Ascending aorta (tissue), 2 donors: ENCODE results near the gene CIAO1. TPM values are rescaled to one million over a fixed set of nuclear protein-coding genes. Genes with fewer than 3 reads are reported as not detected.
"Not testable (repeated sequence)": the region's sequence is repeated elsewhere in the genome, so short reads cannot be mapped to it uniquely, and the experiment has no call there.

Source experiments
- DNase-seq, 2 donors: peaks; one replicate each; pipeline ENCODE4 v3.0.0-alpha.2; 2019; ENCODE audit warnings: low spot score in 2 of 2
- H3K27ac ChIP-seq, 2 donors: fragments of 200-600 bp; sonication (generic); one replicate each; pipeline ENCODE4 v1.5.1; 2016 to 2017; ENCODE audit warnings: mild to moderate bottlenecking in 1 of 2
- H3K27me3 ChIP-seq: fragments of 200-600 bp; sonication (generic); one replicate; pipeline ENCODE4 v1.5.1; 2017
- H3K36me3 ChIP-seq, 2 donors: fragments of 200-600 bp; sonication (generic); one replicate each; pipeline ENCODE4 v1.5.1; 2016
- H3K4me1 ChIP-seq, 2 donors: fragments of 200-600 bp; sonication (generic); one replicate each; pipeline ENCODE4 v1.5.1; 2016 to 2017; ENCODE audit warnings: mild to moderate bottlenecking in 1 of 2
- H3K4me3 ChIP-seq, 2 donors: fragments of 200-600 bp; sonication (generic); one replicate each; pipeline ENCODE4 v1.5.1; 2016 to 2017; ENCODE audit warnings: mild to moderate bottlenecking in 1 of 2
- H3K9me3 ChIP-seq, 2 donors: fragments of 200-600 bp; sonication (generic); one replicate each; pipeline ENCODE4 v1.5.1; 2016
- CTCF ChIP-seq, 3 experiments: fragments of 200-600 bp in 2 of 3; fragments of 450-650 bp in 1 of 3; sonication (generic) in 2 of 3; IDR thresholded peaks; one replicate each; pipeline ENCODE4 v1.5.1; 2016 to 2019; ENCODE audit warnings: antibody characterized with exemption in 3 of 3, mild to moderate bottlenecking in 1 of 3, moderate library complexity in 1 of 3
- intact Hi-C: fragments of 100-400 bp; cut with DNase I; formaldehyde crosslinking; loops from one replicate; pipeline ENCODE4 v1.15.1; 2023
- total RNA-seq: library from RNA; depleted of rRNA; stranded (reverse); fragments of >200 nt; gene quantifications from one replicate; pipeline ENCODE4 v1.1.0, GENCODE V29; 2016

CIAO1 gene
- total RNA-seq, 1 donor from 2014 or later = 127 TPM

- H3K36me3 ChIP-seq = peaks cover 84 to 88% of the 10 kb centered on the region in 2 donors
- H3K27me3 ChIP-seq = no peaks in the 10 kb centered on the region
- intact Hi-C loops = no loop called here
- H3K4me3 ChIP-seq = no peak overlapping the region
- DNase-seq = no peak
- no peak for TF ChIP-seq CTCF (IDR thresholded peaks at IDR 0.05)
- H3K27ac ChIP-seq = no peak overlapping the region
- H3K9me3 ChIP-seq = no peaks in the 10 kb centered on the region
- no peaks in the 10 kb centered on the region for H3K4me1 ChIP-seq
Observed at GRCh38 chr2:96273763-96274162, 7.7 kb downstream of the CIAO1 start.

- peaks cover 84 to 88% of the 10 kb centered on the region in 2 donors for H3K36me3 ChIP-seq
- H3K27me3 ChIP-seq = no peaks in the 10 kb centered on the region
- intact Hi-C loops = no loop called here
- H3K9me3 ChIP-seq = no peaks in the 10 kb centered on the region
- DNase-seq = no peak
- no peaks in the 10 kb centered on the region for H3K4me1 ChIP-seq
- TF ChIP-seq CTCF (IDR thresholded peaks at IDR 0.05) = no peak
- H3K4me3 ChIP-seq = no peak overlapping the region
- H3K27ac ChIP-seq = no peak overlapping the region
Observed at GRCh38 chr2:96274355-96275056, 8.5 kb downstream of the CIAO1 start.

- Histone ChIP-seq H3K9me3 (no peaks in the 10 kb centered on the region), H3K4me1 (no peaks in the 10 kb centered on the region), H3K4me3 (no peak overlapping the region), H3K27me3 (no peaks in the 10 kb centered on the region), H3K36me3 (peaks cover 91 to 92% of the 10 kb centered on the region in 2 donors), H3K27ac (no peak overlapping the region)
- no peak for TF ChIP-seq CTCF (IDR thresholded peaks at IDR 0.05)
- intact Hi-C loops = no loop called here
- no peak for DNase-seq
Observed at GRCh38 chr2:96276787-96277499, 10.9 kb downstream of the CIAO1 start.

GRCh38 chr2:96287273-96287856 is 21.3 kb downstream of the CIAO1 start:
- Histone ChIP-seq H3K4me1 (no peaks in the 10 kb centered on the region), H3K36me3 (peaks cover 100% of the 10 kb centered on the region in 2 donors), H3K4me3 (no peak overlapping the region), H3K27ac (no peak overlapping the region), H3K9me3 (no peaks in the 10 kb centered on the region), H3K27me3 (no peaks in the 10 kb centered on the region)
- intact Hi-C loops = no loop called here
- DNase-seq = no peak
- TF ChIP-seq CTCF (IDR thresholded peaks at IDR 0.05) = no peak

- intact Hi-C loops = no loop called here
- no peak for TF ChIP-seq CTCF (IDR thresholded peaks at IDR 0.05)
- Histone ChIP-seq H3K27ac (no peak overlapping the region), H3K4me3 (no peak overlapping the region), H3K27me3 (no peaks in the 10 kb centered on the region), H3K36me3 (peaks cover 100% of the 10 kb centered on the region in 2 donors), H3K4me1 (no peaks in the 10 kb centered on the region), H3K9me3 (no peaks in the 10 kb centered on the region)
- no peak for DNase-seq
Observed at GRCh38 chr2:96291751-96292150, 25.7 kb downstream of the CIAO1 start.

- H3K36me3 ChIP-seq = peaks cover 99 to 100% of the 10 kb centered on the region in 2 donors
- DNase-seq = not testable (repeated sequence)
Observed at GRCh38 chr2:96294271-96294670, 28.2 kb downstream of the CIAO1 start.

More at GRCh38 chr2:96294271-96294670, 28.2 kb downstream of the CIAO1 start:
- H3K27ac ChIP-seq, H3K27me3 ChIP-seq, H3K4me3 ChIP-seq, H3K4me1 ChIP-seq, H3K9me3 ChIP-seq, intact Hi-C loops: not testable (repeated sequence)
